ENCODE measurements around the gene RIPK4. TPM values are rescaled to one million over a fixed set of nuclear protein-coding genes. Genes with fewer than 3 reads are reported as not detected.

RIPK4 gene
- total RNA-seq, 1 experiment from 2014 or later: 67.4 TPM

GRCh38 chr21:41769933-41770332 is 3.1 kb upstream of the RIPK4 start:
- DNase-seq (ENCODE audit: low read depth, low spot score) (no peak), ATAC-seq (no peak)
- TF ChIP-seq REST (IDR thresholded peaks at IDR 0.05; ENCODE audit: insufficient read depth in 1 of 2, low read depth in 2 of 2, low read length in 1 of 2) (no peak), POLR2AphosphoS5 (IDR thresholded peaks at IDR 0.05; ENCODE audit: low read depth, low read length) (no peak), CTCF (IDR thresholded peaks at IDR 0.05) (no peak), TCF7L2 (IDR thresholded peaks at IDR 0.05; ENCODE audit: low read depth, low read length) (no peak), SIN3A (IDR thresholded peaks at IDR 0.05; ENCODE audit: borderline replicate concordance, insufficient read depth, low read depth, low read length) (no peak)
- in situ Hi-C loops (cut with HindIII; ENCODE audit: low pct_unique_long_range_greater_than_20kb, low sequenced_read_pairs) (loop anchor here (25.0 kb wide), 1 partner anchor 158 kb away; no protein-coding TSS in a partner anchor), intact Hi-C loops (cut with micrococcal nuclease; ENCODE audit: unreplicated experiment) (no loop called here)
- Histone ChIP-seq H3K9me3 (ENCODE audit: control insufficient read depth, insufficient read depth, low read depth, low read length) (no peaks in the 10 kb centered on the region), H3K27ac (ENCODE audit: low read length) (peak overlapping the region; percentile 95), H3K4me1 (ENCODE audit: control insufficient read depth, insufficient read depth, low read length) (peaks cover 36% of the 10 kb centered on the region), H3K4me3 (ENCODE audit: low read depth in 2 of 2, low read length in 2 of 2) (no peak overlapping the region), H3K36me3 (ENCODE audit: control insufficient read depth, insufficient read depth, low read length) (no peaks in the 10 kb centered on the region; the same call in 1 of the 2 replicates), H3K27me3 (ENCODE audit: control insufficient read depth, insufficient read depth, low read length) (no peaks in the 10 kb centered on the region)
- ChIA-PET POLR2A (no interaction called here), CTCF (no interaction called here)
- BruUV-seq (replicated peaks): no TSS peak

- CTCF ChIA-PET: no interaction called here
- Histone ChIP-seq H3K4me3 (ENCODE audit: low read depth in 2 of 2, low read length in 2 of 2) (0 out of 4 replicates have a peak overlapping the region, but pooled peaks of 1 of the 2 experiments have one; percentile 11), H3K27me3 (ENCODE audit: control insufficient read depth, insufficient read depth, low read length) (no peaks in the 10 kb centered on the region), H3K27ac (ENCODE audit: low read length) (peak overlapping the region; percentile 95), H3K36me3 (ENCODE audit: control insufficient read depth, insufficient read depth, low read length) (no peaks in the 10 kb centered on the region; the same call in 1 of the 2 replicates), H3K4me1 (ENCODE audit: control insufficient read depth, insufficient read depth, low read length) (peaks cover 32% of the 10 kb centered on the region), H3K9me3 (ENCODE audit: control insufficient read depth, insufficient read depth, low read depth, low read length) (no peaks in the 10 kb centered on the region)
- DNase-seq (ENCODE audit: low read depth, low spot score) (no peak), ATAC-seq (no peak)
- intact Hi-C loops (cut with micrococcal nuclease; ENCODE audit: unreplicated experiment): no loop called here
- BruUV-seq (replicated peaks): no TSS peak
- POLR2A ChIA-PET: no interaction called here
- in situ Hi-C loops (cut with HindIII; ENCODE audit: low pct_unique_long_range_greater_than_20kb, low sequenced_read_pairs): loop anchor here (25.0 kb wide), 1 partner anchor 157 kb away; no protein-coding TSS in a partner anchor
- TF ChIP-seq TCF7L2 (IDR thresholded peaks at IDR 0.05; ENCODE audit: low read depth, low read length) (no peak), CTCF (IDR thresholded peaks at IDR 0.05) (no peak), REST (IDR thresholded peaks at IDR 0.05; ENCODE audit: insufficient read depth in 1 of 2, low read depth in 2 of 2, low read length in 1 of 2) (no peak), SIN3A (IDR thresholded peaks at IDR 0.05; ENCODE audit: borderline replicate concordance, insufficient read depth, low read depth, low read length) (no peak), POLR2AphosphoS5 (IDR thresholded peaks at IDR 0.05; ENCODE audit: low read depth, low read length) (no peak)
These were observed 2.7 kb upstream of the RIPK4 start for GRCh38 chr21:41769521-41769920.

All from Panc1 (cell line).